Fibroblast of lung (primary cell): ENCODE data around the gene DNAJA4. TPM values are rescaled to one million over a fixed set of nuclear protein-coding genes. Genes with fewer than 3 reads are reported as not detected.
A peak's percentile ranks its signal among the peaks of the same experiment; 100 is the strongest.

Experiments
- DNase-seq, 2 donors: peaks; one replicate each; pipeline versions ENCODE4 v3.0.0 to v3.0.0-alpha.2; 2010; ENCODE audit warnings: low read depth in 2 of 2
- H2AFZ ChIP-seq: 2 replicates; pipeline ENCODE4 v1.5.1; 2012; ENCODE audit warnings: low read length, control low read depth, inconsistent platforms
- H3K27ac ChIP-seq: 2 replicates; pipeline ENCODE4 v1.5.1; 2011; ENCODE audit warnings: low read length, control low read depth; ENCODE audit not compliant: insufficient read depth
- H3K27me3 ChIP-seq: 2 replicates; pipeline ENCODE4 v1.5.1; 2011; ENCODE audit warnings: mild to moderate bottlenecking, low read length; ENCODE audit not compliant: control insufficient read depth, insufficient read depth
- H3K36me3 ChIP-seq: 2 replicates; pipeline ENCODE4 v1.5.1; 2011; ENCODE audit warnings: low read length; ENCODE audit not compliant: control insufficient read depth, insufficient read depth
- H3K4me1 ChIP-seq: 2 replicates; pipeline ENCODE4 v1.5.1; 2011; ENCODE audit warnings: low read length; ENCODE audit not compliant: control insufficient read depth, insufficient read depth; ENCODE audit errors: extremely low read depth
- H3K4me2 ChIP-seq: 2 replicates; pipeline ENCODE4 v1.5.1; 2011; ENCODE audit warnings: low read length, control low read depth; ENCODE audit not compliant: insufficient read depth; ENCODE audit errors: extremely low read depth
- H3K4me3 ChIP-seq, 4 experiments: fragments of 200-600 bp in 1 of 4; sonication (generic) in 1 of 4; replicated peaks in 1 of 4; 2 replicates each; pipeline ENCODE4 v1.5.1; 2011 to 2016; ENCODE audit warnings: low read length in 4 of 4, low read depth in 3 of 4, mild to moderate bottlenecking in 3 of 4, control low read depth in 2 of 4, inconsistent platforms in 1 of 4, mixed read lengths in 1 of 4; ENCODE audit not compliant: insufficient read depth in 1 of 4; ENCODE audit errors: control extremely low read depth in 1 of 4
- H3K79me2 ChIP-seq: 2 replicates; pipeline ENCODE4 v1.5.1; 2012; ENCODE audit warnings: mild to moderate bottlenecking, low read length, inconsistent platforms; ENCODE audit not compliant: control insufficient read depth, insufficient read depth
- H3K9ac ChIP-seq: 2 replicates; pipeline ENCODE4 v1.5.1; 2011; ENCODE audit warnings: mild to moderate bottlenecking, low read length, control low read depth; ENCODE audit not compliant: insufficient read depth
- H3K9me3 ChIP-seq: 2 replicates; pipeline ENCODE4 v1.5.1; 2012; ENCODE audit warnings: low read depth, low read length; ENCODE audit not compliant: control insufficient read depth, insufficient read depth
- H4K20me1 ChIP-seq: 2 replicates; pipeline ENCODE4 v1.5.1; 2011; ENCODE audit warnings: low read length; ENCODE audit not compliant: control insufficient read depth, insufficient read depth; ENCODE audit errors: extremely low read depth
- CTCF ChIP-seq, 2 donors: IDR thresholded peaks in 1 of 2; conservative IDR thresholded peaks in 1 of 2; 1 replicate in 1 of 2; 2 replicates in 1 of 2; pipeline ENCODE4 v1.5.1; 2011 to 2012; ENCODE audit warnings: low read length in 2 of 2, control low read depth in 1 of 2, inconsistent platforms in 1 of 2, low read depth in 1 of 2, mild to moderate bottlenecking in 1 of 2
- EZH2 ChIP-seq: IDR thresholded peaks from 2 replicates; pipeline ENCODE4 v1.5.1; 2012; ENCODE audit warnings: low read length, control low read depth, mild to moderate bottlenecking; ENCODE audit errors: missing control alignments
- polyA plus RNA-seq, 2 donors: library from polyadenylated mRNA; depleted of rRNA in 1 of 2; stranded (reverse) in 1 of 2; unstranded in 1 of 2; fragments of >200 nt; gene quantifications; 2 replicates each; pipeline ENCODE4 v1.2.1, GENCODE V29; 2011 to 2012; ENCODE audit warnings: missing spikeins in 1 of 2
- total RNA-seq: library from RNA; depleted of rRNA; stranded (reverse); fragments of >200 nt; gene quantifications from 2 replicates; pipeline ENCODE4 v1.2.1, GENCODE V29; 2014

DNAJA4 gene
- total and polyA plus RNA-seq, 2 donors (not counting 1 experiment from before 2014, with no cell fraction given): 2.3 to 7.9 TPM

GRCh38 chr15:78263907-78264303, 457 bp upstream of the DNAJA4 start:
- Histone ChIP-seq H3K79me2 (no peaks in the 10 kb centered on the region), H3K4me1 (peaks cover 2% of the 10 kb centered on the region), H3K36me3 (no peaks in the 10 kb centered on the region), H4K20me1 (no peaks in the 10 kb centered on the region), H3K27me3 (no peaks in the 10 kb centered on the region), H3K9ac (no peak overlapping the region), H3K4me2 (no peak overlapping the region), H3K9me3 (no peaks in the 10 kb centered on the region), H2AFZ (peak overlapping the region; percentile 3), H3K4me3 (no peak overlapping the region), H3K27ac (no peak overlapping the region)
- TF ChIP-seq CTCF (conservative IDR thresholded peaks at IDR 0.05 in 1 of 2, IDR thresholded peaks at IDR 0.05 in 1 of 2; ENCODE audit: low read depth in 1 of 2, low read length in 2 of 2) (no peak), EZH2 (no peak)
- no peak for DNase-seq

- Histone ChIP-seq H3K9me3 (no peaks in the 10 kb centered on the region), H3K27ac (no peak overlapping the region), H3K4me3 (peak overlapping the region in 3 of 4 experiments; percentile 29 to 54 (median 33)), H3K79me2 (no peaks in the 10 kb centered on the region), H3K36me3 (no peaks in the 10 kb centered on the region), H2AFZ (peak overlapping the region; percentile 76), H3K9ac (no peak overlapping the region), H3K4me1 (peaks cover 2% of the 10 kb centered on the region), H3K4me2 (peak overlapping the region; percentile 62), H4K20me1 (no peaks in the 10 kb centered on the region), H3K27me3 (no peaks in the 10 kb centered on the region)
- DNase-seq: no peak
- TF ChIP-seq CTCF (conservative IDR thresholded peaks at IDR 0.05 in 1 of 2, IDR thresholded peaks at IDR 0.05 in 1 of 2; ENCODE audit: low read depth in 1 of 2, low read length in 2 of 2): no peak
- TF ChIP-seq EZH2: no peak
Measured at GRCh38 chr15:78265137-78265460, 737 bp downstream of the DNAJA4 start.

- H2AFZ ChIP-seq: no peak overlapping the region
- H3K9me3 ChIP-seq: no peaks in the 10 kb centered on the region
- peak; percentile 53 to 86 for DNase-seq
Measured at GRCh38 chr15:78265752-78266224, 1.4 kb downstream of the DNAJA4 start.

More at GRCh38 chr15:78265752-78266224, 1.4 kb downstream of the DNAJA4 start:
- Histone ChIP-seq H3K79me2 (no peaks in the 10 kb centered on the region), H3K27me3 (no peaks in the 10 kb centered on the region), H3K27ac (no peak overlapping the region), H3K4me1 (peaks cover 2% of the 10 kb centered on the region), H3K4me2 (no peak overlapping the region), H3K9ac (no peak overlapping the region), H4K20me1 (no peaks in the 10 kb centered on the region), H3K36me3 (no peaks in the 10 kb centered on the region), H3K4me3 (no peak overlapping the region)
- TF ChIP-seq CTCF (conservative IDR thresholded peaks at IDR 0.05 in 1 of 2, IDR thresholded peaks at IDR 0.05 in 1 of 2; ENCODE audit: low read depth in 1 of 2, low read length in 2 of 2): no peak
- TF ChIP-seq EZH2: no peak
